ENCODE results near the gene ST3GAL6. TPM values are rescaled to one million over a fixed set of nuclear protein-coding genes. Genes with fewer than 3 reads are reported as not detected.

ST3GAL6 gene
- total and polyA plus RNA-seq, 2 of the 13 experiments (the other 11 are each of a cell fraction or from before 2014, with no cell fraction given): 17.5 to 23.2 TPM

DNA sequence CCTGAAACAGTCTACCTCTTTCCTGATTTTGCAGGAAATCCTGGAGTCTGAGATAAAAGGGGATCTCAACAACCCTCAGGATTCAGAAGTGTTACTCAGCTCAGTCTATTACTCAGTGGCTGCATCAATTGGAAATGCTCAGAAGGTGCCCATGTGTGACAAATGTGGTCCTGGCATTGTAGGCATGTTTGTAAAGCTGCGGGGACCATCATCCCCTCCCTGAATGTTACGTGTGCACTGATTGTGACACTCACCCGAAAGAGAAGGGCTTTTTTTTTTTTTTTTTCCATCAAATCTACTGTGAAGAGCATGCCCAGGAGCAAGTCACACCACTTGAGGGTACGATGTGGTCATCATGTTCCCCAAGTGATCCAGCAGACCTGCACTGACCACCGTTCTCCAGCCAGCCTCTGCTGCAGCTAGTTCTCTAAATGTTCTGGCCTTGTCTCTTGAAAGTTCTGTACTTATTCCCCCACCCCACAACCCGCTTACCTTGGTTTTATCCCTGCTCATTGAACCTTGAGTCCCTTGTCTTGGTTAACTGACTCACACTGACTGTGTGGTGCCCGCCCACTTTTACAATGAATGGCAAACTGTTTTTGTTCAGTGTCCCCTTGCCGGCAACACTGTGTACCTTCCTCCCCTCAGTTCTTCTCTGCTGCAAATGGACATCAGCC is 19.8 kb downstream of the ST3GAL6 start (continued):
- TF ChIP-seq, protein P1, sequence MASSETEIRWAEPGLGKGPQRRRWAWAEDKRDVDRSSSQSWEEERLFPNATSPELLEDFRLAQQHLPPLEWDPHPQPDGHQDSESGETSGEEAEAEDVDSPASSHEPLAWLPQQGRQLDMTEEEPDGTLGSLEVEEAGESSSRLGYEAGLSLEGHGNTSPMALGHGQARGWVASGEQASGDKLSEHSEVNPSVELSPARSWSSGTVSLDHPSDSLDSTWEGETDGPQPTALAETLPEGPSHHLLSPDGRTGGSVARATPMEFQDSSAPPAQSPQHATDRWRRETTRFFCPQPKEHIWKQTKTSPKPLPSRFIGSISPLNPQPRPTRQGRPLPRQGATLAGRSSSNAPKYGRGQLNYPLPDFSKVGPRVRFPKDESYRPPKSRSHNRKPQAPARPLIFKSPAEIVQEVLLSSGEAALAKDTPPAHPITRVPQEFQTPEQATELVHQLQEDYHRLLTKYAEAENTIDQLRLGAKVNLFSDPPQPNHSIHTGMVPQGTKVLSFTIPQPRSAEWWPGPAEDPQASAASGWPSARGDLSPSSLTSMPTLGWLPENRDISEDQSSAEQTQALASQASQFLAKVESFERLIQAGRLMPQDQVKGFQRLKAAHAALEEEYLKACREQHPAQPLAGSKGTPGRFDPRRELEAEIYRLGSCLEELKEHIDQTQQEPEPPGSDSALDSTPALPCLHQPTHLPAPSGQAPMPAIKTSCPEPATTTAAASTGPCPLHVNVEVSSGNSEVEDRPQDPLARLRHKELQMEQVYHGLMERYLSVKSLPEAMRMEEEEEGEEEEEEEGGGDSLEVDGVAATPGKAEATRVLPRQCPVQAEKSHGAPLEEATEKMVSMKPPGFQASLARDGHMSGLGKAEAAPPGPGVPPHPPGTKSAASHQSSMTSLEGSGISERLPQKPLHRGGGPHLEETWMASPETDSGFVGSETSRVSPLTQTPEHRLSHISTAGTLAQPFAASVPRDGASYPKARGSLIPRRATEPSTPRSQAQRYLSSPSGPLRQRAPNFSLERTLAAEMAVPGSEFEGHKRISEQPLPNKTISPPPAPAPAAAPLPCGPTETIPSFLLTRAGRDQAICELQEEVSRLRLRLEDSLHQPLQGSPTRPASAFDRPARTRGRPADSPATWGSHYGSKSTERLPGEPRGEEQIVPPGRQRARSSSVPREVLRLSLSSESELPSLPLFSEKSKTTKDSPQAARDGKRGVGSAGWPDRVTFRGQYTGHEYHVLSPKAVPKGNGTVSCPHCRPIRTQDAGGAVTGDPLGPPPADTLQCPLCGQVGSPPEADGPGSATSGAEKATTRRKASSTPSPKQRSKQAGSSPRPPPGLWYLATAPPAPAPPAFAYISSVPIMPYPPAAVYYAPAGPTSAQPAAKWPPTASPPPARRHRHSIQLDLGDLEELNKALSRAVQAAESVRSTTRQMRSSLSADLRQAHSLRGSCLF (CRISPR knock-in tag; IDR thresholded peaks at IDR 0.05; ENCODE audit: borderline replicate concordance): no peak
- TF ChIP-seq ZNF570 (CRISPR knock-in tag; IDR thresholded peaks at IDR 0.05; ENCODE audit: borderline replicate concordance) (no peak), SIN3A (IDR thresholded peaks at IDR 0.05; ENCODE audit: borderline replicate concordance, low read depth, low read length) (0 out of 2 replicates have a peak, but pooled peaks have one; percentile 7), CEBPB (IDR thresholded peaks at IDR 0.05; ENCODE audit: borderline replicate concordance, low read depth, low read length) (peak; percentile 24; the same call in 1 of the 2 replicates), ZNF547 (CRISPR knock-in tag; IDR thresholded peaks at IDR 0.05) (no peak), RFXANK (CRISPR knock-in tag; IDR thresholded peaks at IDR 0.05) (no peak), PAF1 (CRISPR knock-in tag; IDR thresholded peaks at IDR 0.05) (no peak), EP300 (IDR thresholded peaks at IDR 0.05; ENCODE audit: low read depth in 2 of 2, low read length in 2 of 2) (peak in 1 of 2 experiments; percentile 53; a peak in 1 of 4 replicates), EP300 (CRISPR knock-in tag; IDR thresholded peaks at IDR 0.05; ENCODE audit: borderline replicate concordance) (no peak), ZNF737 (CRISPR knock-in tag; IDR thresholded peaks at IDR 0.05; ENCODE audit: borderline replicate concordance) (no peak), KMT2A (CRISPR knock-in tag; IDR thresholded peaks at IDR 0.05) (no peak), ZFYVE20 (CRISPR knock-in tag; IDR thresholded peaks at IDR 0.05; ENCODE audit: borderline replicate concordance, low read depth) (no peak), SAP130 (CRISPR knock-in tag; IDR thresholded peaks at IDR 0.05; ENCODE audit: low read depth) (peak; percentile 72), ZMYM4 (CRISPR knock-in tag; IDR thresholded peaks at IDR 0.05) (peak; percentile 49), NR2F6 (IDR thresholded peaks at IDR 0.05) (no peak), NR2F6 (CRISPR knock-in tag; IDR thresholded peaks at IDR 0.05) (peak; percentile 50; the same call in 1 of the 2 replicates), ZNF749 (CRISPR knock-in tag; IDR thresholded peaks at IDR 0.05; ENCODE audit: borderline replicate concordance) (no peak), LCORL (IDR thresholded peaks at IDR 0.05) (no peak), LCORL (CRISPR knock-in tag; IDR thresholded peaks at IDR 0.05) (no peak), HNF4A (CRISPR knock-in tag; IDR thresholded peaks at IDR 0.05) (peak; percentile 74), ZNF160 (CRISPR knock-in tag; IDR thresholded peaks at IDR 0.05) (no peak), ZNF558 (CRISPR knock-in tag; IDR thresholded peaks at IDR 0.05; ENCODE audit: borderline replicate concordance) (no peak), HOXA3 (CRISPR knock-in tag; IDR thresholded peaks at IDR 0.05) (0 out of 2 replicates have a peak, but pooled peaks have one; percentile 22), JARID2 (CRISPR knock-in tag; IDR thresholded peaks at IDR 0.05; ENCODE audit: insufficient replicate concordance) (no peak), FOSL2 (CRISPR knock-in tag; IDR thresholded peaks at IDR 0.05) (peak; percentile 80), ISL2 (CRISPR knock-in tag; IDR thresholded peaks at IDR 0.05) (no peak), ZNF644 (CRISPR knock-in tag; IDR thresholded peaks at IDR 0.05; ENCODE audit: low read depth) (peak; percentile 61; the same call in 1 of the 2 replicates)
- TF ChIP-seq, protein P2, sequence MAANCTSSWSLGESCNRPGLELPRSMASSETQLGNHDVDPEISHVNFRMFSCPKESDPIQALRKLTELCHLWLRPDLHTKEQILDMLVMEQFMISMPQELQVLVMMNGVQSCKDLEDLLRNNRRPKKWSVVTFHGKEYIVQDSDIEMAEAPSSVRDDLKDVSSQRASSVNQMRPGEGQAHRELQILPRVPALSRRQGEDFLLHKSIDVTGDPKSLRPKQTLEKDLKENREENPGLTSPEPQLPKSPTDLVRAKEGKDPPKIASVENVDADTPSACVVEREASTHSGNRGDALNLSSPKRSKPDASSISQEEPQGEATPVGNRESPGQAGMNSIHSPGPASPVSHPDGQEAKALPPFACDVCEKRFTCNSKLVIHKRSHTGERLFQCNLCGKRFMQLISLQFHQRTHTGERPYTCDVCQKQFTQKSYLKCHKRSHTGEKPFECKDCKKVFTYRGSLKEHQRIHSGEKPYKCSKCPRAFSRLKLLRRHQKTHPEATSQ (CRISPR knock-in tag; IDR thresholded peaks at IDR 0.05; ENCODE audit: borderline replicate concordance): no peak
